Measurements from ENCODE around the gene C1orf226.
"Not testable (repeated sequence)": the region's sequence is repeated elsewhere in the genome, so short reads cannot be mapped to it uniquely, and the experiment has no call there.

Gene C1orf226

DNA sequence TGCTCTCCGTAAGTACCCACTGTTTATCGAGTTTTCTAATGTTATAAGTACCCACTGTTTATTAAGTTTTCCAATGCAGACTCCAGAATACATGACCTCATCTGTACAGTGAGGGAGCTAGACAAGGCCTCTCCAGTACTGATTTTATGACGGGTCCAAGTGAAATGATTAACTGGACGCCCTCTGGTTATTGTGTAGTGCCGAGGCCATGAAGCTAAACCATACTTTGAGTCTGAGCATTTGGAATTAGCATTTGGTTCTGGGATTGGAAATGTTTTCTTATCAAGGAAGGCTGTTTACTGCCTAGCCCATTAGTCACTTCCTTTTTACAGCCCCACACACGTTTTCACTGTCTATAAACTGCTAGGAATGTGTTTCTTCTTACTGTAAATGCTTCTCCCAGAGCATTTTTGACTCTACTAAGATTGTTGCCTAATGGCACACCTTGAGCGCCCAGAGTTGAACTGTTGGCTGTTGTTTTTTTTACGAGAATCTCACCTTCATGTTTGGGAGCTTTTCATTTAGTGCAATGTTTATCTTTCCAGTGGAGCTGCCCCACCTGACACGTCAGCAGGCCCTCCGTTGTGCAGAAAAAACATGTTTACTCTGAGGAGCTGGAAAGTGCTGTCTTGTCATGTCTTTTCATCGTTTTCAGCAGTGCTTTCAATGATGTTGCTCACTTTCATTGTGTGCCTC lies 31.7 kb upstream of the C1orf226 start:
- TF ChIP-seq, protein P1, sequence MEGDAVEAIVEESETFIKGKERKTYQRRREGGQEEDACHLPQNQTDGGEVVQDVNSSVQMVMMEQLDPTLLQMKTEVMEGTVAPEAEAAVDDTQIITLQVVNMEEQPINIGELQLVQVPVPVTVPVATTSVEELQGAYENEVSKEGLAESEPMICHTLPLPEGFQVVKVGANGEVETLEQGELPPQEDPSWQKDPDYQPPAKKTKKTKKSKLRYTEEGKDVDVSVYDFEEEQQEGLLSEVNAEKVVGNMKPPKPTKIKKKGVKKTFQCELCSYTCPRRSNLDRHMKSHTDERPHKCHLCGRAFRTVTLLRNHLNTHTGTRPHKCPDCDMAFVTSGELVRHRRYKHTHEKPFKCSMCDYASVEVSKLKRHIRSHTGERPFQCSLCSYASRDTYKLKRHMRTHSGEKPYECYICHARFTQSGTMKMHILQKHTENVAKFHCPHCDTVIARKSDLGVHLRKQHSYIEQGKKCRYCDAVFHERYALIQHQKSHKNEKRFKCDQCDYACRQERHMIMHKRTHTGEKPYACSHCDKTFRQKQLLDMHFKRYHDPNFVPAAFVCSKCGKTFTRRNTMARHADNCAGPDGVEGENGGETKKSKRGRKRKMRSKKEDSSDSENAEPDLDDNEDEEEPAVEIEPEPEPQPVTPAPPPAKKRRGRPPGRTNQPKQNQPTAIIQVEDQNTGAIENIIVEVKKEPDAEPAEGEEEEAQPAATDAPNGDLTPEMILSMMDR (IDR thresholded peaks at IDR 0.05): no peak
- TF ChIP-seq ZFX (IDR thresholded peaks at IDR 0.05; ENCODE audit: borderline replicate concordance): no peak
- H3K27ac ChIP-seq: no peak overlapping the region

DNA sequence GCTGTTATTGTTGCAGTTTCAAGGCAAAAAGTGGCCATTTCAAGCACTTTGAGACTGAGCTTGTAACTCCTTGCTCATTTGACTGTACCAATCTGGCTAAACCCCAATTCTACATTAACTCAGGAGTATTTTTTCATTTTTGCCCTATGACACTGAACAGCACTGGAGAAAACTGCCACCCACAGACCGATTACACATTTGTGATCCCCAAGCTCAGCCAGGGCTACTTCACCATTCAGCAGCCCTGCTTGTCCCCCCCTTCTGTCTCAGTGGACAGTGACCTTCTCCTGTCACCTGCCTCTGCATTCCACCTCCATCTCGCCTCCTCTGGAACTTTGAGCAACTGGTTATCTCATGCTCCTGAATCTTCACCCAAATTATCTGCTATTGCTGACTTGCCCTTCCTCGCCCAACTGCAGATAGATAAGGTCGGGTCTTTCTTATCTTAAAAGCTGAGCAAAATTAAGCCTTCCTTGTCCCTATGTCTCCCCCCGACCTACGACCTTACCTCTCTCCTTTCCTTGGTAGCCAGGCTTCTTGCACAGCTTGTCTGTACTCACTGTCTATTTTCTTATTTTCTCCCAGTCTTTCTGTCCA lies 30.2 kb upstream of the C1orf226 start:
- no peak for TF ChIP-seq ZFX (IDR thresholded peaks at IDR 0.05; ENCODE audit: borderline replicate concordance)
- TF ChIP-seq, protein P1 (IDR thresholded peaks at IDR 0.05): no peak
- no peak overlapping the region for H3K27ac ChIP-seq

DNA sequence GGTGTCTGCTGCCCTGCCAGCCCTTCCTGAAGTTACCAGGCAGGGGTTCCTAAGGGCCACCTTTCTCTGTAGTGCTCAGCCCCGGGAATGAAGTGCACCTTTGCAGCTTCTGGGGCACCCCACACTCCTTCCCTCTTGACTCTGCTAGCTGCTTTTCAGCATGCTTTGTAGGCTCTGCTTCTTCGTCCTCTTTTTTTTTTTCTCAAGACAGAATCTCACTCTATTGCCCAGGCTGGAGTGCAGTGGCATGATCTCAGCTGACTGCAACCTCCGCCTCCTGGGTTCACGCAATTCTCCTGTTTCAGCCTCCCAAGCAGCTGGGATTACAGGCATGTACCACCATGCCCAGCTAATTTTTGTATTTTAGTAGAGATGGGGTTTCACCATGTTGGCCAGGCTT lies 29.7 kb upstream of the C1orf226 start:
- not testable (repeated sequence) for H3K27ac ChIP-seq

DNA sequence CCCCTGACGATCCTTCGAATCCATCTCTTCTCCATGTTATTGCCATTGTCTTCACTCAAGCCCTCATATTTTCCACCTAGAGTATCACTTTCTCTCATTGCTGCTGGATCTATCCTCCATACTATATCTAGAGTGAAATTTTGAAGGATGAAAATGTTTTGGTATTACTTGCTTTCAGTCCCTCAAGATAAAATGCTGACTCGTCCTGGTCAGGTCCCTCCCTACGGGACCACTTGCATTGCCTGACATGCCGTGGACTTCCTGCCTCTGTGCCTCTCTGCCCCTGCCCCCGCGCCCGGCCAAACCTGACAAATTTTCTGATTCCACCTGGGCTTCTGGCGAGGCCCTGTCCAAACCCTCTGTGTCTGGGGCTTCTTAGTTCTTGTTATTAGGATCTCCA lies 28.4 kb upstream of the C1orf226 start:
- TF ChIP-seq, protein P1 (IDR thresholded peaks at IDR 0.05): no peak
- TF ChIP-seq ZFX (IDR thresholded peaks at IDR 0.05; ENCODE audit: borderline replicate concordance): no peak
- H3K27ac ChIP-seq: no peak overlapping the region

DNA sequence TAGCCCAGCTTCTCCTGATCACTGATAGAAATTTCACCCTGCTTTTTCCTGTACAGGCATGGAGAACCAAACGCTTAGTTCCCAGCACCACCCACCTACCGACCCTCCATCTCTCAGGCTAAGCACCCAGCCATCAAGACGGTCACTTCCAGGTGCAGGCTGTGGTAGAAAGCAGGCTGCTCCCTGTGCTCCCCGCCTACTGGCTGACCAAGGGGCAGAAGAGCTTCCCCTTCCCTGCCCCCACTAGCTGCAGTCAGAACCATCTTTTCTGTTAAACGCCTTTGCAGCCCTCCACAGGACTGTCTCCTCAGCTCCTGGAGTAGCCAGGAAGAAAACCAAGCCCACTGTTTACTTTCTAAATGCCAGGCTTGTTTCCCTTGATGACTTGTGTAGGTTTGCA lies 27.8 kb upstream of the C1orf226 start:
- H3K27ac ChIP-seq: no peak overlapping the region
- no peak for TF ChIP-seq ZFX (IDR thresholded peaks at IDR 0.05; ENCODE audit: borderline replicate concordance)
- TF ChIP-seq, protein P1 (IDR thresholded peaks at IDR 0.05): no peak

DNA sequence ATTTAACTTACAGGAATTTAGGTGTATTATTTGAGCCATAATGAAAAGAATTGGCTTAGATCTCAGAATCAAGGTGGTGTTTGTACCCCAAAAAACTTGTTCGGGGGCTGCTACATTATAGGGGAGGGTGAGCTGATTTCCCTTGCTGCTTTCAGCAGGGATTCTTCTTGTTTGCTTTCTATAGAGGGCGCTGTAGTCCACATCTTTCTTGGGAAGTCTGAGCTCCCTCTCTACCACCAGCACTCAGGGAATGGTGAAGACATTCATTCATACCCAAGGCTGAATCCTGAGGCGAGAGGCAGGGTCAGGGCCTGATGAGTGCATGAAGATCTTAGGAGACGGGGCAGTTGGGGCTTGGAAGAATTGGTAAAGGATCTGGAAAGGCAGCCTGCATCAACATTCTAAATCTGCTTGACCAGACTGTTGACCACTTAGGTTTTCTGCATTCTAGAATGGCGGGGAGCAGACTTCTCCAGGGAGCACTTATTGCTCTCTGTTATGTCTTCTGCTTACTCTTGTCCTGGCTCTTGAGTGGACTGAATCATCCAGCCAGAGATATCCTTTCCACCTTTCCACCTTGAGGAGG lies 23.8 kb upstream of the C1orf226 start:
- no peak for TF ChIP-seq ZFX (IDR thresholded peaks at IDR 0.05; ENCODE audit: borderline replicate concordance)
- TF ChIP-seq, protein P1 (IDR thresholded peaks at IDR 0.05): peak; percentile 89
- no peak overlapping the region for H3K27ac ChIP-seq

DNA sequence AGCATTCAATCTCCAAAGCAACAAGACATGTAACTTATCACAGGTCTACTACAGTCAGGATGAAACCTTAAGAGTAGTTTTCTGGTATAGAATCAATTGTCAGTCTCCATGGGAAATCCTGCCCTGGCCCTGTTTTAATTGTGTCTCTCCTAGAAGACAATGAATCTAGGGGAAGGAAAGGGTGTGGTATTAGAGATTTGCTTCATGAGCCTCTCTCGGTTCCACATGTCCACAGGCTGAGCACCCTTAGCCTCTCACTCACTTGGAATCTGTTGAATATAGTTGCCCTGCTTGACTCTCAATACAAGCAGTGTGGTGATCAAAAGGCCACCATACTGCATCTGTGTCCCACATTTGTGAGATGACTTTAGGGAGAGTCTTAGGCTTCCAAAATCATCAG lies 22.6 kb upstream of the C1orf226 start:
- H3K27ac ChIP-seq: no peak overlapping the region
- TF ChIP-seq, protein P1 (IDR thresholded peaks at IDR 0.05): no peak
- no peak for TF ChIP-seq ZFX (IDR thresholded peaks at IDR 0.05; ENCODE audit: borderline replicate concordance)

Data from 22Rv1 (cell line).